Measurements from ENCODE around the gene RIN3. TPM values are rescaled to one million over a fixed set of nuclear protein-coding genes. Genes with fewer than 3 reads are reported as not detected.

Gene RIN3
- total RNA-seq, 4 donors from 2014 or later = 15.4 to 53.6 (median 39.7) TPM

DNA sequence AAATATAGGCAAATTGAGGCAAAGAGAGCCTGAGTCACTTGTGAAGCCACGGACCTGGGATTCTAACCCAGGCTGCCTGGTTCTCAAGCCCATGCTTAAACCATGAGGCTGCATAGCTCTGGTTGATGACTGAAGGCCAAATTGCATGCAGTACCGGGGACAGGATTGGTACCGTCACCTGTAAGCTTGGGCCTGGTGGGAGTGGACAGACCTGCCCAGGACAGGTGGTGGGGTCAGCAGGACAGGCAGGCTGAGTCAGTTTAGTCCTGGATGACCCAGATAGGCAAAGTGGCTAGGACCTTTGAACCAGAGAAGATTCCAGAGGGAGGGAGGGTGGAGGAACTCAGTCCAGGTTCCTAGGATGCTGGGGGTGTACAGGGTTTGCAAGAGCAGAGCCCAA is 25.8 kb downstream of the RIN3 start:
- no peaks in the 10 kb centered on the region for H3K36me3 ChIP-seq
- H3K9me3 ChIP-seq = no peaks in the 10 kb centered on the region
- no peak for TF ChIP-seq POLR2A (IDR thresholded peaks at IDR 0.05)
- TF ChIP-seq, protein P1, sequence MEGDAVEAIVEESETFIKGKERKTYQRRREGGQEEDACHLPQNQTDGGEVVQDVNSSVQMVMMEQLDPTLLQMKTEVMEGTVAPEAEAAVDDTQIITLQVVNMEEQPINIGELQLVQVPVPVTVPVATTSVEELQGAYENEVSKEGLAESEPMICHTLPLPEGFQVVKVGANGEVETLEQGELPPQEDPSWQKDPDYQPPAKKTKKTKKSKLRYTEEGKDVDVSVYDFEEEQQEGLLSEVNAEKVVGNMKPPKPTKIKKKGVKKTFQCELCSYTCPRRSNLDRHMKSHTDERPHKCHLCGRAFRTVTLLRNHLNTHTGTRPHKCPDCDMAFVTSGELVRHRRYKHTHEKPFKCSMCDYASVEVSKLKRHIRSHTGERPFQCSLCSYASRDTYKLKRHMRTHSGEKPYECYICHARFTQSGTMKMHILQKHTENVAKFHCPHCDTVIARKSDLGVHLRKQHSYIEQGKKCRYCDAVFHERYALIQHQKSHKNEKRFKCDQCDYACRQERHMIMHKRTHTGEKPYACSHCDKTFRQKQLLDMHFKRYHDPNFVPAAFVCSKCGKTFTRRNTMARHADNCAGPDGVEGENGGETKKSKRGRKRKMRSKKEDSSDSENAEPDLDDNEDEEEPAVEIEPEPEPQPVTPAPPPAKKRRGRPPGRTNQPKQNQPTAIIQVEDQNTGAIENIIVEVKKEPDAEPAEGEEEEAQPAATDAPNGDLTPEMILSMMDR (IDR thresholded peaks at IDR 0.05) = no peak
- no peak overlapping the region for H3K4me3 ChIP-seq
- peak overlapping the region; percentile 55 to 87 (median 70) for H3K27ac ChIP-seq
- DNase-seq = peak in 1 of 3 donors; percentile 60
- peaks cover 12 to 48% (median 15%) of the 10 kb centered on the region in 4 donors for H3K4me1 ChIP-seq
- no peaks in the 10 kb centered on the region for H3K27me3 ChIP-seq

DNA sequence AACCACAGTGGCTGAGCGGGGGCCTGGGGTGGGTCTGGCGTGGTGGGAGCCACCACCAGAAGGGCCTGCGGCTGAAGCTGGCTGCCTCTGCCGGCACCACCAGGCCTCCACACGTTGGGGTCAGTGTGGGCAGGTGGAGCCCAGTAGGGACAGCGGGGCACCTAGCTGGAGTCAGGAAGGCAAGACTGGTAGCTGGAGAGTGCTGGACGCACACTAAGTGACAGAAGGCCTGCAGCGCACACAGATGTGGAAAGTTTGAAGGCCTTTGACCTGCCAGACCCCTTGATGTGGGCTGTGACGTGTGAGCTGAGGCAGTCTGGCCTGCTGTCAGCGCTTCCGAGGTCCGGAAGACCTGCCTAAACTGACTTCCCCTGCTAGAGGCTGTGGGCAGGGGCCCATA is 26.3 kb downstream of the RIN3 start:
- Histone ChIP-seq H3K4me3 (no peak overlapping the region), H3K9me3 (no peaks in the 10 kb centered on the region), H3K4me1 (peaks cover 12 to 43% (median 15%) of the 10 kb centered on the region in 4 donors), H3K27ac (peak overlapping the region; percentile 55 to 87 (median 70)), H3K36me3 (no peaks in the 10 kb centered on the region), H3K27me3 (no peaks in the 10 kb centered on the region)
- DNase-seq = peak in 1 of 3 donors; percentile 61
- TF ChIP-seq, protein P1 (IDR thresholded peaks at IDR 0.05) = no peak
- no peak for TF ChIP-seq POLR2A (IDR thresholded peaks at IDR 0.05)

GRCh38 chr14:92540472-92541048 is 27.0 kb downstream of the RIN3 start:
- TF ChIP-seq POLR2A (IDR thresholded peaks at IDR 0.05) = no peak
- Histone ChIP-seq H3K27ac (peak overlapping the region; percentile 55 to 87 (median 70)), H3K27me3 (no peaks in the 10 kb centered on the region), H3K4me3 (no peak overlapping the region), H3K4me1 (peaks cover 12 to 41% (median 15%) of the 10 kb centered on the region in 4 donors), H3K9me3 (no peaks in the 10 kb centered on the region), H3K36me3 (no peaks in the 10 kb centered on the region)
- DNase-seq = peak; percentile 43 to 92 (median 89)

GRCh38 chr14:92542766-92543554 is 29.4 kb downstream of the RIN3 start:
- Histone ChIP-seq H3K4me3 (no peak overlapping the region), H3K9me3 (no peaks in the 10 kb centered on the region), H3K4me1 (peaks cover 12 to 33% (median 14%) of the 10 kb centered on the region in 4 donors), H3K27ac (no peak overlapping the region), H3K36me3 (no peaks in the 10 kb centered on the region), H3K27me3 (no peaks in the 10 kb centered on the region)
- peak in 1 of 3 donors; percentile 18 for DNase-seq
- no peak for TF ChIP-seq POLR2A (IDR thresholded peaks at IDR 0.05)
- TF ChIP-seq, protein P1 (IDR thresholded peaks at IDR 0.05) = no peak

- Histone ChIP-seq H3K4me3 (no peak overlapping the region), H3K36me3 (no peaks in the 10 kb centered on the region), H3K9me3 (no peaks in the 10 kb centered on the region), H3K27ac (peak overlapping the region in 1 of 4 donors; percentile 26), H3K27me3 (no peaks in the 10 kb centered on the region), H3K4me1 (peaks cover 2 to 26% (median 8%) of the 10 kb centered on the region in 4 donors)
- DNase-seq = no peak
- TF ChIP-seq, protein P1 (IDR thresholded peaks at IDR 0.05) = no peak
- no peak for TF ChIP-seq POLR2A (IDR thresholded peaks at IDR 0.05)
These were observed 30.6 kb downstream of the RIN3 start for GRCh38 chr14:92544051-92544720.

Data from Peyer's patch (tissue), 4 donors.